ENCODE results near the gene ANKRD52.
"Not testable (repeated sequence)": the region's sequence is repeated elsewhere in the genome, so short reads cannot be mapped to it uniquely, and the experiment has no call there.

ANKRD52 gene

DNA sequence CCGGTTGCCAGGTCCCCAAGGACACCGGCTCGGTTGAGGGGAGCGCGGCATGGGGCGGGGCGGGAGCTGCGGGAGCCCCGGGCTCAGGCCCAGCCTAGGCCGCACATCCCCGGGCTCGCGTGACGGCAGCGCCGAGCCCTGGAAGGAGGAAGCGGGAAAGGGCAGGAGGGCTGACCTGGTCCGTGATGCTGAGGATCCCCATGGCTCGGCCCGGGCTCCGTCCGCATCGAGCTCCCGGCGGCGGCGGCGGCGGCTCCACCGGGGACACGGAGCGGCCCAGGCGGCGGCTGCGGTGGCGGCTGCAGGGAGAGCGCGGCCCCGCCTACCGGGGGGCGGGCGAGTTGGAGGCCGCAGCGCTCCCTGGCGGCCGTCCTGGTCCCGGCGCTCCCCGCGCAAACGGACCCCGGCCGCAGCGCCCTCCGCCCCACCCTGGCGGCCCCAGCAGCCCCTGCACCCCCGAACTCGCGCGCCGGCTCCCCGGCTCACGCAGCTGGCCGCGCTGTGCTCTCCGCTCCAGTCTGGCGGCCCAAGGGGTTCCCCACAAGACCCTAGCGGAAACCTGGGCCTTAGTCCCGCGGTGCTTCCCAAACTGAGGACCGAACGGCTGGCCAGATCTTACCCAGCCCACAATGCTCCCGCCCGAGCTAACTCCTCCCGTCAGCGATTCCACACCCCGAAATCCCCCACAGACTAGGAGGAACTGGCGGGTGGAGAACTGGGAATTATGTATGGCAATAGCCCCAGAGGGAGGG is at the start of gene ANKRD52:
TSS of gene ANKRD52 (minus strand) at position 317 of the 752 bp plus-strand sequence. CDS start at position 202, 115 bp downstream.
- peak; percentile 81 to 86 for DNase-seq

DNA sequence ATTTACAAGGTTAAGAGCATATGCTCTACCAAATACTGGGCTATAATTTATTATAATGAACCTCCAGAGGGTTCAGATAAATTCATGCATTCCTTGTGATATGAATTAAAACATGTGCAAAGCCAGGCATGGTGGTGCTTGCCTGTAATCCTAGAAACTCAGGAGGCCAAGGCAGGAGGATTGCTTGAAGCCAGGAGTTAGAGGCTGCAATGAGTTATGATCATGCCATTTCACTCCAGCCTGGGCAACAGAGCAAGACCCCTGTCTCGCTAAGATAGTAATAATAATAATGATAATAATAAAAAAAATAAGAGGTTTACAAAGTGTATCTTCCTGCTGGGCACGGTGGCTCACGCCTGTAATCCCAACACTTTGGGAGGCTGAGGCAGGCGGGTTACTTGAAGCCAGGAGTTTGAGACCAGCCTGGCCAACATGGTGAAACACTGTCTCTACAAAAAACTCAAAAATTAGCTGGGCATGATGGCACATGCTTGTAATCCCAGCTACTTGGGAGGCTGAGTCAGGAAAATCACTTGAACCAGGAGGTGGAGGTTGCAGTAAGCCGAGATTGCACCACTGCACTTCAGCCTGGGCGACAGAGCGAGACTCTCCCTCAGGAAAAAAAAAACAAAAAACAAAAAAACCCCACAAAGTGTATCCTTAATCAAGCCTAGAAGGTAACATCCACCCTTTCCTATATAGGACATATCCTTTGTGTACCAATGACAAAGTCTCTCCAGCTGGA is 49.2 kb upstream of the ANKRD52 start:
- no peak for DNase-seq

DNA sequence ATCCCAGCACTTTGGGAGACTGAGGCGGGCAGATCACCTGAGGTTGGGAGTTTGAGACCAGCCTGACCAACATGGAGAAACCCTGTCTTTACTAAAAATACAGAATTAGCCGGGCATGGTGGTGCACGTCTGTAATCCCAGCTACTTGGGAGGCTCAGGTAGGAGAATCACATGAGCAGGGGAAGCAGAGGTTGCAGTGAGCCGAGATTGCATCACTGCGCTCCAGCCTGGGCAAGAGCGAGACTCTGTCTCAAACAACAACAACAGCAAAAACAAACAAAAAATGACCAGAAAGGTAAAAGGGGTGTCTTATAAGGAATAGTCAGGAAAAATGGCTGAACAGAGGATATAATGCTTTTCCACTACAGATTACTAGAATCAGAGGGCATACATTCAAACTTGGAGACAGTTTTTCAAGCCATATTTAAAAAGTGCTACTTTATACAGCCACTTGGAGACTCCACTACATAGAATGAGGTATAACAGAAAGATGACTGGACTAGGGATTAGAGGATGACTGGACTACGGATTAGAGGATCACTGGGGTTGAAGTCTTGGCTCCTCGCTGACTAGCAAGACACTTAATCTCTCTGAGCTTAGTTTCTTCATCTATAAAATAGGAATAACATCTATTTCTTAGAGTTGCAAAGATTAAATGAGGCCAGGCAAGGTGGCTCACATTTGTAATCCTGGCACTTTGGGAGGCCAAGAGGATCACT is 46.8 kb upstream of the ANKRD52 start:
- DNase-seq = no peak

DNA sequence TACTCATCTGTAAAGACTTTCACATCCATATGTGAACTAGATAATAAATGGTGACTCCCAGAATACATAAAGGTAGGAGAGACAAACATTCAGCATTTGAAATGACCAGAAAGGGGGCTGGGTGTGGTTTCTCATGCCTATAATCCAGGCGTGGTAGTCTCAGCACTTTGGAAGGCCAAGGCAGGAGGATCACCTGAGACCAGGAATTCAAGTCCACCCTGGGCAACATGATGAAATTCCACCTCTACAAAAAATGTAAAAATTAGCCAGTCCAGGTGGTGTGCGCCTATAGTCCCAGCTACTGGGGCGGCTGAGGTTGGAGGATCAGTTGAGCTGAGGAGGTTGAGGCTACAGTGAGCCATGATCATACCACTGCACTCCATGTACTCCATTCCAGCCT is 46.1 kb upstream of the ANKRD52 start:
- no peak for DNase-seq

DNA sequence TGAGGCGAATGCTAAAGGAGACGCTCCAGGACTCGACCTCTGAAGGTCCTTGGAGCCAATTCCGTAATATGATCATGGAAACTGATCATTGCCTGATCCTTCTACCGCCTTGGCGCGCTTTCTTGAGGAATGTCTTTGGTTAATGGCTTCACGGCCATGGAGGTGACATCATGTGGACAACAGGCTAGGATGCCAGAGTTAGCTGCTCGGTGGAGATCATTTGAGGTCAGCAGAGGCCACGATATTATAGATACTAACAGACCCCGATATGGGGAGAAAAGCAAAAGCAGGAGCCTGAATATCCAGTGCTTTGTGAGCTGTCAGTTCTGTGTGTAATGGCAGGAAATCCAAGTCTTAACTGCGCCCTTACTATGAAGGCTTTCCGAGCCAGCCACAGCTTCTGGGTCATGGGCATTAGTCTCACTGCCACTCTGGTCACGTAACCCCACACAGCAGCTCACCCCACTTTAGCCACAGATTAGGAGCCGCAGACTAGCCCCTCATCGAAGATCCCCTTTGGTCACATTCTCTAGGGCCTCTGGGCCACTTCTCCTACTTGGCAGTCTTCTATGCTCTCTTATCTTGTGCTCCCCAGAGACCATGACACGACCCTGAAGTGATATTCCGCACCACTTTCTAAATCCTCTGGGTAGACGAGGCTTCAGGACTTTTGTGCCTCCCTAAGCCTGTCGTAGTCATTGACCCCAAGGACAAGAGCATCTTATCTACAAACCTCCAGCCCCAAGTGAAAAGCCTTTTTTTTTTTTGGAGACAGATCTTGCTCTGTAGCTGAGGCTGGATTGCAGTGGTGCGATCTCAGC is 42.7 kb upstream of the ANKRD52 start:
- DNase-seq = no peak

DNA sequence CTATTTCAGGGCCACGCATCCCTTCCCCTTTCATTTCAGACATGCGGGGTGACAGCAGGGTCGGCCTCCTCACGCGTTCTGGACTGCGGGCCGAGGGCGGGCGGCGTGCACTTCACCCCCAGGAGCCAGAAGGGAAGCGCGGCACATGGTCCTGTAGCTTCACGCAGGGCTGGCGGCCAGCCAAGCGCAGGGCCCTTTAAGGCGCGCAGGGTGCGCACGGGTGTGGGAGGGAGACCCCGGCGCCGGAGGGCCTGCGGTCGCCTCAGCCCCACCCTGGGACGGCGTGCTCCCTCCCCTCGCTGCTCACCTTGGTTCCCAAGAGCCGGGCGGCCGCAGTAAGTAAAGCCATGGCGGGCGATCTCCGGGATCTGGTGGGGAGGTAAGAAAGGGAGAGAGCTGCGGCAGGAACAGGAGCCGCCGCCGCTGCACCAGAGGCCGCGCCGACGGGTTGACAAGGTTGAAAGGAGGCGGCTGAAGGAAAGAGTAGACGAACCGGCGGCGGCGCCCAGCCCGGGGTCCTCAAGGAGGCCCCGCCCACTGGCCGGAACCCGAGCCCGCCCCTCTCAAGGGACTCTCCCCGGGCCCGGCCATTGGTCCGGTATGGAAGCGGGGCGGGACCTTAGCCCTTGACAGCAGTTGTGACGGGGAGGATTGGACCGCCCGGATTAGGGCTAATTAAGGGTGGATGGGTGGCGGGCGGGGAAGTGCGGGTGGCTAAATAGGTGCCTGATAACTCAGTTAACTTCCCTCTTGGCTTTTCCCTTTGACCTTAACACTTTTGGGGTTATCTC is 41.9 kb upstream of the ANKRD52 start, which contains the start of gene CS:
TSS of gene CS (minus strand) at position 478 of the 791 bp plus-strand sequence. CDS start at position 349, 129 bp downstream.
- DNase-seq = peak; percentile 99

DNA sequence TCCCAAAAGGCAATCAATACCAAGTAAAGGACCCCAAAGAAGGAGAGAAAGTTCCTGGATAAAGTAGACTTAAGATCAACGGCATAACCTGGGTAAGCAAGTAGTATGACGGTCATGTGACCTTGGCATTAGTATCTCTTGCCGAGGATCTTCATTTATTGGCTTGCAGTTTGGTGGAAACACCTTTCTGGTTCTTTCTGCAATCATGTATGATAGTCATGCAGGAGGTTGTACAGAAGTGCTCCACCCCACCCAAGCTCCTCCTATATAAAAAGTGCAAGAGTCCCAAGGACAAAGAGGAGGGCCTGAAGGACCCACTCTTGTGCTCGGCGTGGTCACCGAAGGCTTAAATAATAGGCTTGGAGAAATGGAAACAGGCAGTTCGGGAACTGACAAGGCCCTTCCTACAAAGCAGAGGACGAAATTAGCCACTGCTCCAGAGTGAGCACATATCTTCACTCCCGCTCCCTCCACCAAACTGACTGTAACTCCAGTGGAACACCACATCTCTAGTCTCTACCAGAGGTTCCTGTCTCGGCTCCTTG is 41.2 kb upstream of the ANKRD52 start:
- DNase-seq = peak; percentile 28 to 38

DNA sequence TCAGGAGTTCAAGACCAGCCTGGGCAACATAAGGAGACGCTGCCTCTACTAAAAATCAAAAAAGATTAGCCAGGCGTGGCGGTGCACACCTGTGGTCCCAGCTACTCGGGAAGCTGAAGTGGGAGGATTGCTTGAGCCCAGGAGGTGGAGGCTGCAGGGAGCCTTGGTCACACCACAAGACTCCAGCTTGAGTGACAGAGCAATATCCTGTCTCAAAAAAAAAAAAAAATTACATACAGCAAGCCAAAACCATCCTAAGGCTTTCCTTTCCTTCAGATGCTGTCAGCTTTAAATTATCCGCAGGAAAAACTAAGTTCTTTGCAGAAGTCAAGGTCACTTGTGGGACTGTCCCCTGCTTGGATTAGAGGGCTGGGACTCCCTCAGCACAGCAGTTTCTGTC is 40.6 kb upstream of the ANKRD52 start:
- DNase-seq = no peak

DNA sequence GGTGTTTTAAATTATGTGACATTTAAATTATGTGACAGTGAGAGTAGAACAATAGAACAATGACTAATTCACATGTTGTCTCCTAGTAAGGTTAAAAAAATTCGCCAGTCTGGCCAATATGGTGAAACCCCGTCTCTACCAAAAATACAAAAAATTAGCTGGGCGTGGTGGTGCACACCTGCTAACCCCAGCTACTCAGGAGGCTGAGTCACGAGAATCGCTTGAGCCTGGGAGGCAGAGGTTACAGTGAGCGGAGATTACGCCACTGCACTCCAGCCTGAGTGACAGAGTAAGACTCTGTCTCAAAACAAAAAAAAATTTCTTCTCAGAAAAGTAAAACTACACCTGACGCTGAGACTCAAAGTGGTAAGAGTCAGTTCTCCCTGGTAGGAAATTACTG is 39.2 kb upstream of the ANKRD52 start:
- DNase-seq = no peak

DNA sequence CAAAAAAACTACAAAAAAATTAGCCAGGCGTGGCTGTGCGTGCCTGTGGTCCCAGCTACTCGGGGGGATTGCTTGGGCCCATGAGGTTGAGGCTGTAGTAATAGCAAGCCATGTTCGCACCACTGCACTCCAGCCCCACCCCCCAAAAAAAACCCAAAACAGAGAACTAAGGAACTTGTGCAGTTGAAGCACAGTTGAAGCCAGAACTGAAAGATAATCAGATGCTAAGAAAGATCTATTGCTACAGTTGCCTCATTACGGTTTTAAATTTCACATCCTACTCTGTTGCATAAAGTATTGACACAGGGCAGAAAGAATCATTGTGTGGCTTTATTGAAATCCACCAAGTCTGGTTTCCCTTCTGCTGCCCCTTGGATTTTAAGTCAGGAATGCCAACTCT is 38.1 kb upstream of the ANKRD52 start:
- peak; percentile 68 to 74 for DNase-seq

DNA sequence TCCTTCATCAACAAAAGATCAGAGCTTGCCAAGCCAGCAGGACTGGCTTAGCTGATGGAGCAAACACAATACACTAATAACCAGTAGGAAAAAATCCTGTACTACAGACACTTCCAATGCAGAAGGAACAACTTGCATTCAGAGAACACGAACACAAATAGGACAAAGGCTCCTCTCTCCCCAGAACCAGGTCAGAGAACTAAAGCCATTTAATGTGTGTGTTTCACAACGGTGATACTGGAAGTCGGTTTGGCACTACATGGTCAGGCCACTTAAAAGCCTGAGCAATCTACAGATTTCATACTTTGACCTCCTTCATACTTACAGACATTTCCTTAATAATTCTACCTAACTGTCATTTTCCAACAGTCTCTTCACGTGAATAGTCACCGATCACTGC is 35.6 kb upstream of the ANKRD52 start:
- no peak for DNase-seq

DNA sequence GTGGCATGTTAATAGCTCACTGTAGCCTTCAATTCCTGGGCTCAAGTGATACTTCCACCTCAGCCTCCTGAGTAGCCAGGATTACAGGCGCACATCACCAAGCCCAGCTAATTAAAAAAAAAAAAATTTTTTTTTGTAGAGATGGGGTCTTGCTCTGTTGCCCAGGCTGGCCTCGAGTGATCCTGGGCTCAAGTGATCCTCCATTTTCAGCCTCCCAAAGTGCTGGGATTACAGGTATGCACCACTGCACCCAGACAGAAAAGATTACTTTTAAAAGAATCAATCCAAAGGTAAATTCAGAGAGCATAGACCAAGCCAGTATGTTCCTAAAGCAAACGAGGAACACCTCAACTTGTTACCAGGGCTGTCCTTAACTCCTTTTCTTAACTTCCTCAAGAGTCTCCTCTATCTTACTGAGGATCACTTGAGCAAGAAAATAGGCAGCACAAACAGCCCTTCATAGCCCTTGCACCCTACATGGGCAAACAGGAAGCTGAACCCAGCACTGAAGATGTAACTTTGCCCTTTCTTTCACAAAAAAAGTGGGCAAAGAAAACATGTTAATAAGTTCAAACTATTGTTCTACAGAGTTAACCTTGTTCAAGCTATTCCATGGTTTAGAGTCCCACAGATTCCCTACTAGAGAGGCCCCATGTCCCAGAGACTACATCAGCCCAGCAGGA is 30.7 kb upstream of the ANKRD52 start:
- peak; percentile 28 to 35 for DNase-seq

DNA sequence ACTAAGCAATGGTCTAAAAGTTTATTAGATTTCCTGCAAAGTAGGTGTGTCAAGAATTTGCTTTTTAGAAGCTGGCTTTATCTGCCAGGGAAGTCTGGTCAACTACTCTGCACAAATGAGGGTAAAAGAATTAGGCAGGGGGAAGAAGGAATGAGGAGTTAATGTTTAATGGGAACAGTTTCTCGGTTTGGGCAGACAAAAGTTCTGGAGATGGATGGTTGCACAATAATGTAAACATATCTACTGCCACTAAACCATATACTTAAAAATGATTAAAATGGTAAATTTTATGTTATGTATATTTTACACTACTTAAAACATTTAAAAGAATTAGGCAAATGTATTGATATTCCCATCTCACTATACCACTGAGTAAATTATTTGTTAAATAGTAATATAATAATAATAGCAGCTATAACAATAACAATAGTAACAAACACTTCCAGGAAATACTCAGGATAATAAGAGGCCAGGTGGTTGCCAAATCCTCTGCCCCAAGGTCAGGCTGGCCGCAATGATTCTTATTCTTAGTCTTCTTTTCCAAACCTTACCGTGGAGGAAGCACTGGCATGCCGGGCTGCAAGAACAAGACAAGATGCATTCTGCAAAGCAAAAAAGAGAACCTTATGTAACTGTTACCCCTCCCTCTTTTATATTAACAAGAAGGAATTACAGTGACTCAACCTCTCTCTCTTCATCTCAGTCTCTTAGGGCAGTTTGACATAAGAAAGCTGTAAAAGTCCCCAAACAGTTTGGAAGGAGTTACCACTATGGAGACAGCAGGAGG is 28.1 kb upstream of the ANKRD52 start:
- no peak for DNase-seq

DNA sequence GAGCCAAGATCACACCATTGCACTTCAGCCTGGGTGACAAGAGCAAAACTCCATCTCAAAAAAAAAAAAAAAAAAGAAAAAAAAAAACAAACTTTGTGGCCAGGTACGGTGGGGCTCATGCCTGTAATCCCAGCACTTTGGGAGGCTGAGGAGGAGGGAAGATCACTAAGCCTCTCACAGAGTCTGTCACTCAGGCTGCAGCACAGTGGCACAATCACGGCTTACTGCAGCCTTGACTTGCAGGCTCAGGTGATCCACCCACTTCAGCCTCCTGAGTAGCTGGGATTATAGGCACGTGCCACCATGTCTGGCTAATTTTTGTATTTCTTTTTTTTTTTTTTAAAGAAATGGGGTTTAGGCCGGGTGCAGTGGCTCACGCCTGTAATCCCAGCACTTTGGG is 26.1 kb upstream of the ANKRD52 start:
- not testable (repeated sequence) for DNase-seq

DNA sequence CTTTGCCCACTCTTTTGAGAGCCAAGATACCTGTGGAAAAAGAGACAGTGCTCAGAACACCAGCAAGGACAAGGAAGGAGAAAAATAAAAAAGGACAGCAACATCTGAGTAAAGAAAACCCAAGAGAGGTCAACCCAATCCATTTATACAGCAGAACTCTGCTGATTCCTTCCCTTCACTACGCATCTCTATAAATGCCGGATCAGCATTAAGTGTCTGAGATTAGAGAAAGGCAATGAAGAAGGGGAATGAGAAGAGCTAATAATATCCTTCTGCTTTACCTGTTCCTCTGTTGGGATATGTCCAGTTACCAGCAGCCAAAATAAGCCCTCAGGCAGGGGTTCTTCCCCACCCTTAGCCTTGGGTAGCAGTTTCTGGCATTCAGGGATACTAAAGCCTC is 24.4 kb upstream of the ANKRD52 start:
- DNase-seq = no peak

DNA sequence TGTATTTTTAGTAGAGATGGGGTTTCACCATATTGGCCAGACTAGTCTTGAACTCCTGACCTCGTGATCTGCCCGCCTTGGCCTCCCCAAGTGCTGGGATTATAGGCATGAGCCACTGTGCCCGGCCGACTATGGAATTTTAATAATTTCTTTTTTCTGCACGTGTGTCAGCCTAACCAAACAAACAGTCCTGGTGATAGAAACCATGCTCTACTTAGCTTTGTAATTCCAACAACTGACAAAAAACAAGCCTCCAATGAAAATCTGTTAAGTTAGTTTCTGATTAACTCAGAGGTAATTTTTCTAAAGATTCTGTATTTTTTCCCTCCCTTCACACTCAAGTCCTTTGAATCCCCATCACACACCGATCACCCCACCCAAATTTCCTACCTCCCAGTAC is 23.8 kb upstream of the ANKRD52 start:
- no peak for DNase-seq

DNA sequence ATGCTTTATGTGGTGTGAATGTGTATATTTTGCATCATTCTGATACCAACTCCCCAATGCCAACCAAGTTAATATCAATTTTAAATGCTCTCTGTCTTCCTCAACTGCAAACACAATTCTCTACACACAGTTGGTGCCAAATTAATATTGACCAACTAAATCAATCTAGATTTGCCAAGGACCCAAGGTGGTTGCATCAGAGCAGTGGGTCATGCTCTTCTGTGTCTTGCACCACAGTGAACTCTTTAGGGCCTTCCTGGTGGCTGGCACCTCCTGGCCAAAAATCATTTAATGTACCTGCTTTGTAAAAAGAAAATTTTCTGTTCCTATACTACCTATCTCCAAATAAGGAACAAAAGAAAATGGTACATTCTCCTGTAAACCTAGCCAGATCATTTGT is 22.7 kb upstream of the ANKRD52 start:
- no peak for DNase-seq

DNA sequence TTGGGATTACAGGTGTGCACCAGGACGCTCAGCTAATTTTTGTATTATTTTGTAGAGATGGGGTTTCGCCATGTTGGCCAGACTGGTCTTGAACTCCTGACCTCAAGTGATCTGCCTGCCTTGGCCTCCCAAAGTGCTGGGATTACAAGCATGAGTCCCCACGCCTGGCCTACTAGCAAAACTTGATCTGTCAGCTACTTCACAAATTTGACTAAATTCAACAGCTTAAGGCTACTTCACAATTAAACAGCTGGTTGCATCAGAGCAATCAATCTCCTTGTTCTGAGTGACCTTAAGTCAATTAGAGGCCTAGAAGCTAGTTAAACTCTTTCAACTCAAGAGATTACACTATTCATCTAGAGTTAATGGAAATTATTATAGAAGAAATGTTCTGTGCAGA is 20.7 kb upstream of the ANKRD52 start:
- DNase-seq = no peak

DNA sequence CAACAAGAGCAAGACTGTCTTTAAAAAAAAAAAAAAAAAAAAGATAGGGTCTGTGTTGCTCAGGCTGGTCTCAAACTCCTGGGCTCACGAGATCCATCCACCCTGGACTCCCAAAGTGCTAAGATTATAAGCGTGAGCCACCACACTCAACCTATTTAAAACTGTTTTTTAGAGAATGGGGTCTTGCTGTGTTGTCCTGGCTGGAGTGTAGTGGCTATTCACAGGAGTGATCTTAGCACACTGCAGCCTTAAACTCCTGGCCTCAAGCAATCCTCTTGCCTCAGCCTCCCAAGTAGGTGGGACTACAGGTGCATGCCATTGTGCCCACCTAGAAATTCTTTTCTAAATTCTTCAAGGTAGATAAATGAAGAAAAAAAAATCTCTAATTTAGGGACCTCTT is 16.1 kb upstream of the ANKRD52 start:
- DNase-seq = no peak

DNA sequence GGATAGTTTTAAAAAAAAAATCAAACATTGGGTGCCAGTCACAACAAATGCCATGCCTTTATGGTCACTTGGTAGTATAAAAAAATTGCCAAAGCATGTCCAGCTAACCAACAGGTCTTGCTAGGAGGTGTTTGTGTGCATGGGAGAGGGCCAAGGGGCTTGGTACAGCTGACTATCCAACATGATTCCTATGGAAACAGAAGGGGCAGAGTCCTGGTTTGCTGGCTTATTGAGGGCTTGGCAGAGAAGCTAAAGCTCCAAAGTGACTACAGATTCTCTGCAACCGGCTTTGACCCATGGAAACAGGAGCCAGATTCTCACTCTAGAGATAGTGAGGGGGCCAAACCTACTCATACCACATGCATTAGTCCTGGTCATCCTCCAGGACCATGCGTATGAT is 14.3 kb upstream of the ANKRD52 start:
- DNase-seq = not testable (repeated sequence)
